Fibroblast of gingiva (primary cell): ENCODE results near the gene AGPAT1.
A peak's percentile ranks its signal among the peaks of the same experiment; 100 is the strongest.
"Not testable (repeated sequence)": the region's sequence is repeated elsewhere in the genome, so short reads cannot be mapped to it uniquely, and the experiment has no call there.

Experiments
- DNase-seq: peaks from one replicate; pipeline ENCODE4 v3.0.0-alpha.2; 2011; ENCODE audit warnings: low read depth

Gene AGPAT1

GRCh38 chr6:32198866-32199265 lies 23.0 kb upstream of the AGPAT1 start:
- DNase-seq, result no peak

- DNase-seq, result no peak
These were observed 22.4 kb upstream of the AGPAT1 start for GRCh38 chr6:32198345-32198696.

- no peak for DNase-seq
These were observed 21.1 kb upstream of the AGPAT1 start for GRCh38 chr6:32196682-32197616.

GRCh38 chr6:32195902-32196681 lies 20.2 kb upstream of the AGPAT1 start:
- DNase-seq, result peak; percentile 84

GRCh38 chr6:32195652-32195901 lies 19.7 kb upstream of the AGPAT1 start:
- peak; percentile 100 for DNase-seq

- peak; percentile 48 for DNase-seq
These were observed 19.2 kb upstream of the AGPAT1 start for GRCh38 chr6:32194825-32195651.

- DNase-seq, result no peak
These were observed 18.5 kb upstream of the AGPAT1 start for GRCh38 chr6:32194388-32194787.

GRCh38 chr6:32193096-32193495 lies 17.2 kb upstream of the AGPAT1 start:
- DNase-seq, result not testable (repeated sequence)

- DNase-seq, result no peak
These were observed 16.7 kb upstream of the AGPAT1 start, which contains the start of gene GPSM3 for GRCh38 chr6:32192608-32193039. Gene GPSM3 (minus strand): TSS chr6:32192643. CDS start chr6:32192513, 130 bp downstream.

GRCh38 chr6:32191696-32192607 lies 16.1 kb upstream of the AGPAT1 start:
- DNase-seq, result no peak

- no peak for DNase-seq
These were observed 15.2 kb upstream of the AGPAT1 start for GRCh38 chr6:32190911-32191677.

GRCh38 chr6:32190054-32190851 lies 14.4 kb upstream of the AGPAT1 start, which contains the start of gene PBX2:
Gene PBX2 (minus strand): TSS chr6:32190202. CDS start chr6:32189915, 287 bp downstream.
- peak; percentile 94 for DNase-seq

GRCh38 chr6:32189742-32190053 lies 13.8 kb upstream of the AGPAT1 start:
- no peak for DNase-seq

- DNase-seq, result no peak
These were observed 13.3 kb upstream of the AGPAT1 start for GRCh38 chr6:32189069-32189741.

- peak; percentile 32 for DNase-seq
These were observed 12.6 kb upstream of the AGPAT1 start for GRCh38 chr6:32188381-32189068.

GRCh38 chr6:32187725-32188380 lies 12.0 kb upstream of the AGPAT1 start:
- DNase-seq, result not testable (repeated sequence)

- DNase-seq, result no peak
These were observed 11.3 kb upstream of the AGPAT1 start for GRCh38 chr6:32187009-32187709.
